Activated CD4-positive, alpha-beta T cell treated with anti-CD3 and anti-CD28 coated beads, Interleukin-2, amount 10 ng/mL, durations not matched to agents 7 days and 5 days (primary cell): ENCODE measurements around the gene PDLIM5. TPM values are rescaled to one million over a fixed set of nuclear protein-coding genes. Genes with fewer than 3 reads are reported as not detected.
"Not testable (repeated sequence)": the region's sequence is repeated elsewhere in the genome, so short reads cannot be mapped to it uniquely, and the experiment has no call there.

Experiments used
- CTCF ChIA-PET: fragments of 350-600 bp; sonication (Branson Sonifier 250); formaldehyde crosslinking; loops from one replicate; lab custom pipeline; 2021; ENCODE audit warnings: antibody characterized with exemption; lab: Charles Lee
- POLR2A ChIA-PET: fragments of 350-600 bp; sonication (Branson Sonifier 250); formaldehyde crosslinking; loops from one replicate; lab custom pipeline; 2021; ENCODE audit warnings: antibody characterized with exemption; lab: Charles Lee
- DNase-seq: peaks from one replicate; pipeline ENCODE4 v3.0.0-alpha.2; 2020
- H3K27ac Mint-ChIP-seq: one replicate; pipeline ENCODE4 v1.8.0; 2021; ENCODE audit warnings: mild to moderate bottlenecking, moderate library complexity, mixed read lengths
- H3K27me3 Mint-ChIP-seq: one replicate; pipeline ENCODE4 v1.8.0; 2021; ENCODE audit warnings: mixed read lengths
- H3K36me3 Mint-ChIP-seq: one replicate; pipeline ENCODE4 v1.8.0; 2021; ENCODE audit warnings: low read depth, mixed read lengths
- H3K4me1 Mint-ChIP-seq: one replicate; pipeline ENCODE4 v1.8.0; 2021; ENCODE audit warnings: mixed read lengths
- H3K4me3 Mint-ChIP-seq: one replicate; pipeline ENCODE4 v1.8.0; 2021; ENCODE audit warnings: mild to moderate bottlenecking, moderate library complexity, mixed read lengths
- H3K9me3 Mint-ChIP-seq: one replicate; pipeline ENCODE4 v1.8.0; 2021; ENCODE audit warnings: mixed read lengths
- total RNA-seq, 2 experiments: library from RNA; stranded (reverse); gene quantifications; one replicate each; pipeline ENCODE4 v1.2.3, GENCODE V29; 2021

The PDLIM5 gene
- total RNA-seq, 2 experiments from 2014 or later = 23.2 to 26.7 TPM

- peaks cover 12% of the 10 kb centered on the region for H3K4me1 Mint-ChIP-seq
Measured at GRCh38 chr4:94457692-94458106, 6.0 kb downstream of the PDLIM5 start.

GRCh38 chr4:94458682-94459081 is 6.9 kb downstream of the PDLIM5 start:
- no peak overlapping the region for H3K27ac Mint-ChIP-seq
- CTCF ChIA-PET = no interaction called here
- no peak overlapping the region for H3K4me3 Mint-ChIP-seq
- DNase-seq = no peak
- peaks cover 5% of the 10 kb centered on the region for H3K4me1 Mint-ChIP-seq
- no peaks in the 10 kb centered on the region for H3K27me3 Mint-ChIP-seq
- no peaks in the 10 kb centered on the region for H3K9me3 Mint-ChIP-seq
- POLR2A ChIA-PET = no interaction called here
- H3K36me3 Mint-ChIP-seq = peaks cover 3% of the 10 kb centered on the region

More at GRCh38 chr4:94457692-94458106, 6.0 kb downstream of the PDLIM5 start:
- ChIA-PET CTCF (no interaction called here), POLR2A (no interaction called here)
- no peak overlapping the region for H3K27ac Mint-ChIP-seq
- no peaks in the 10 kb centered on the region for H3K9me3 Mint-ChIP-seq
- no peaks in the 10 kb centered on the region for H3K27me3 Mint-ChIP-seq
- H3K4me3 Mint-ChIP-seq = no peak overlapping the region
- H3K36me3 Mint-ChIP-seq = peaks cover 3% of the 10 kb centered on the region
- no peak for DNase-seq

GRCh38 chr4:94459462-94460161 is 7.9 kb downstream of the PDLIM5 start:
- Mint-ChIP-seq H3K36me3 (peaks cover 3% of the 10 kb centered on the region), H3K9me3 (no peaks in the 10 kb centered on the region), H3K4me3 (no peak overlapping the region), H3K27ac (no peak overlapping the region), H3K27me3 (no peaks in the 10 kb centered on the region), H3K4me1 (peaks cover 1% of the 10 kb centered on the region)
- CTCF ChIA-PET = interaction anchor here (0.6 kb wide), 1 partner anchor 8 kb away, joined by 3 read pairs; no protein-coding TSS in a partner anchor
- POLR2A ChIA-PET = no interaction called here
- no peak for DNase-seq

- peaks cover 1% of the 10 kb centered on the region for H3K36me3 Mint-ChIP-seq
- H3K27ac Mint-ChIP-seq = no peak overlapping the region
- no peaks in the 10 kb centered on the region for H3K9me3 Mint-ChIP-seq
- no peaks in the 10 kb centered on the region for H3K27me3 Mint-ChIP-seq
- no peak for DNase-seq
- CTCF ChIA-PET = no interaction called here
- H3K4me1 Mint-ChIP-seq = no peaks in the 10 kb centered on the region
- H3K4me3 Mint-ChIP-seq = no peak overlapping the region
- POLR2A ChIA-PET = no interaction called here
Measured at GRCh38 chr4:94461506-94461905, 9.8 kb downstream of the PDLIM5 start.

GRCh38 chr4:94462572-94462971 is 10.8 kb downstream of the PDLIM5 start:
- Mint-ChIP-seq H3K9me3 (no peaks in the 10 kb centered on the region), H3K27me3 (no peaks in the 10 kb centered on the region), H3K27ac (no peak overlapping the region), H3K4me3 (no peak overlapping the region), H3K36me3 (peaks cover 1% of the 10 kb centered on the region), H3K4me1 (no peaks in the 10 kb centered on the region)
- no peak for DNase-seq
- CTCF ChIA-PET = no interaction called here
- POLR2A ChIA-PET = no interaction called here

- Mint-ChIP-seq H3K36me3 (no peaks in the 10 kb centered on the region), H3K9me3 (no peaks in the 10 kb centered on the region), H3K27ac (no peak overlapping the region), H3K4me3 (no peak overlapping the region), H3K4me1 (no peaks in the 10 kb centered on the region), H3K27me3 (no peaks in the 10 kb centered on the region)
- ChIA-PET CTCF (no interaction called here), POLR2A (no interaction called here)
- DNase-seq = no peak
Measured at GRCh38 chr4:94463771-94464170, 12.0 kb downstream of the PDLIM5 start.

GRCh38 chr4:94466371-94466770 is 14.6 kb downstream of the PDLIM5 start:
- DNase-seq = no peak
- Mint-ChIP-seq H3K36me3 (peaks cover 3% of the 10 kb centered on the region), H3K27ac (no peak overlapping the region), H3K9me3 (peaks cover 8% of the 10 kb centered on the region), H3K4me1 (no peaks in the 10 kb centered on the region), H3K4me3 (no peak overlapping the region), H3K27me3 (no peaks in the 10 kb centered on the region)
- CTCF ChIA-PET = no interaction called here
- POLR2A ChIA-PET = no interaction called here

GRCh38 chr4:94466923-94467322 is 15.2 kb downstream of the PDLIM5 start:
- H3K36me3 Mint-ChIP-seq = peaks cover 3% of the 10 kb centered on the region
- DNase-seq = no peak
- H3K27ac Mint-ChIP-seq = no peak overlapping the region
- no peaks in the 10 kb centered on the region for H3K27me3 Mint-ChIP-seq
- H3K4me3 Mint-ChIP-seq = no peak overlapping the region
- ChIA-PET CTCF (interaction anchor here (0.9 kb wide), 1 partner anchor 11 kb away, joined by 3 read pairs; no protein-coding TSS in a partner anchor), POLR2A (no interaction called here)
- H3K4me1 Mint-ChIP-seq = no peaks in the 10 kb centered on the region
- H3K9me3 Mint-ChIP-seq = peaks cover 8% of the 10 kb centered on the region

- no peak for DNase-seq
- peaks cover 8% of the 10 kb centered on the region for H3K9me3 Mint-ChIP-seq
- H3K4me3 Mint-ChIP-seq = no peak overlapping the region
- peaks cover 3% of the 10 kb centered on the region for H3K36me3 Mint-ChIP-seq
- ChIA-PET CTCF (interaction anchor here (0.6 kb wide), 1 partner anchor 8 kb away, joined by 3 read pairs; no protein-coding TSS in a partner anchor), POLR2A (no interaction called here)
- no peaks in the 10 kb centered on the region for H3K27me3 Mint-ChIP-seq
- H3K4me1 Mint-ChIP-seq = no peaks in the 10 kb centered on the region
- H3K27ac Mint-ChIP-seq = no peak overlapping the region
Measured at GRCh38 chr4:94468093-94468769, 16.5 kb downstream of the PDLIM5 start.

- POLR2A ChIA-PET = no interaction called here
- H3K27ac Mint-ChIP-seq = no peak overlapping the region
- no peaks in the 10 kb centered on the region for H3K4me1 Mint-ChIP-seq
- H3K9me3 Mint-ChIP-seq = peaks cover 8% of the 10 kb centered on the region
- no peaks in the 10 kb centered on the region for H3K27me3 Mint-ChIP-seq
- no peak overlapping the region for H3K4me3 Mint-ChIP-seq
- peaks cover 3% of the 10 kb centered on the region for H3K36me3 Mint-ChIP-seq
- CTCF ChIA-PET = no interaction called here
- no peak for DNase-seq
Measured at GRCh38 chr4:94469221-94469784, 17.6 kb downstream of the PDLIM5 start.

- Mint-ChIP-seq H3K27me3 (no peaks in the 10 kb centered on the region), H3K27ac (no peak overlapping the region), H3K36me3 (peaks cover 3% of the 10 kb centered on the region), H3K9me3 (peaks cover 8% of the 10 kb centered on the region), H3K4me3 (no peak overlapping the region), H3K4me1 (no peaks in the 10 kb centered on the region)
- ChIA-PET POLR2A (no interaction called here), CTCF (no interaction called here)
- no peak for DNase-seq
Measured at GRCh38 chr4:94470132-94470531, 18.4 kb downstream of the PDLIM5 start.

GRCh38 chr4:94470782-94471181 is 19.0 kb downstream of the PDLIM5 start:
- H3K36me3 Mint-ChIP-seq, H3K4me3 Mint-ChIP-seq, CTCF ChIA-PET, POLR2A ChIA-PET, H3K27ac Mint-ChIP-seq, H3K27me3 Mint-ChIP-seq, H3K4me1 Mint-ChIP-seq, DNase-seq, H3K9me3 Mint-ChIP-seq: not testable (repeated sequence)

- POLR2A ChIA-PET = no interaction called here
- no peak for DNase-seq
- Mint-ChIP-seq H3K4me3 (no peak overlapping the region), H3K4me1 (no peaks in the 10 kb centered on the region), H3K27me3 (no peaks in the 10 kb centered on the region), H3K27ac (no peak overlapping the region), H3K9me3 (peaks cover 8% of the 10 kb centered on the region), H3K36me3 (peaks cover 3% of the 10 kb centered on the region)
- CTCF ChIA-PET = no interaction called here
Measured at GRCh38 chr4:94472056-94472826, 20.5 kb downstream of the PDLIM5 start.
